Measurements from ENCODE around the gene DNHD1. TPM values are rescaled to one million over a fixed set of nuclear protein-coding genes. Genes with fewer than 3 reads are reported as not detected.

Gene DNHD1
- total and polyA plus RNA-seq, 9 of the 15 experiments (the other 6 are each of a cell fraction or from before 2014, with no cell fraction given) = 0.82 to 9.7 (median 3.8) TPM

DNA sequence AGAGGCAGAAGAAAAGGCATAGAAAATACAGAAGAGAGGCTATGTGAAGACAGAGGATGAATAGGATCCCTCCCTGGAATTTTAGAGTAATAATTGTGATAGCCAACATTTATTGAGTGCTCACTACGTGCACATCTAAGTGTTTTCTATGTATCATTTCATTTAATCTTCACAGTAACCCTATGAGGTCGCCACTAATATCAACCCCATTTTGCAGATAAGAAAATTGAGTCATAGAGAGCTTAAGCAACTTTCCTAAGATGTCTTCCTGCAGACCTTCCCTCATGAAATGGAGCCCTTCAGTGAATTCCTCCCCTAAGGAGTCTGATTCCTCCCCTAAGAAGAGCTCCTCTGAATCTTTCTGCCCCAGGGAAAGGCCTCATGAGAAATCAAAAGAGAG lies 68.2 kb downstream of the DNHD1 start:
- FAIRE-seq (no peak), ATAC-seq (no peak), DNase-seq (ENCODE audit: extremely low read depth in 1 of 4, low spot score in 3 of 4) (no peak)
- H3K27ac ChIP-seq (ENCODE audit: extremely low read depth, low read depth, low read length) = no peak overlapping the region
- no peak overlapping the region for H2AFZ ChIP-seq (ENCODE audit: low read depth, low read length)
- no peak overlapping the region for H3K4me3 ChIP-seq
- no TSS peak for BruUV-seq (replicated peaks)
- no peaks in the 10 kb centered on the region for H4K20me1 ChIP-seq (replicated peaks; ENCODE audit: control insufficient read depth, insufficient read depth, low read length)
- POLR2A ChIA-PET = interaction anchor here (0.5 to 1.0 kb wide), 3 partner anchors 38 to 73 kb away, joined by 3 read pairs; no protein-coding TSS in a partner anchor
- no peaks in the 10 kb centered on the region for H3K79me2 ChIP-seq (ENCODE audit: control insufficient read depth, insufficient read depth, low read length)
- H3K4me1 ChIP-seq (replicated peaks in 1 of 2; ENCODE audit: control insufficient read depth in 2 of 2, insufficient read depth in 2 of 2, low read length in 2 of 2) = peaks cover 49 to 50% of the 10 kb centered on the region in 2 experiments
- intact Hi-C loops (cut with micrococcal nuclease) = no loop called here
- CTCF ChIA-PET (ENCODE audit: low intra/inter-chr PET ratio) = no interaction called here
- H3K9ac ChIP-seq (ENCODE audit: insufficient read depth in 1 of 2, low read depth in 2 of 2, low read length in 2 of 2) = no peak overlapping the region
- H3K4me2 ChIP-seq (ENCODE audit: insufficient read depth, low read length) = no peak overlapping the region
- H3K9me1 ChIP-seq (ENCODE audit: control insufficient read depth, insufficient read depth, low read length) = peaks cover 13% of the 10 kb centered on the region
- no peaks in the 10 kb centered on the region for H3K27me3 ChIP-seq (ENCODE audit: control insufficient read depth in 2 of 2, insufficient read depth in 2 of 2, low read length in 2 of 2)
- no peak for TF ChIP-seq MCM3 (IDR thresholded peaks at IDR 0.05)
- TF ChIP-seq KDM1A (IDR thresholded peaks at IDR 0.05) = peak; percentile 17 to 48; a peak in 2 of 4 replicates
- TF ChIP-seq YY1 (IDR thresholded peaks at IDR 0.05; ENCODE audit: borderline replicate concordance in 1 of 3, control insufficient read depth in 1 of 3, extremely low read depth in 1 of 3, insufficient read depth in 3 of 3, insufficient read length in 1 of 3, insufficient replicate concordance in 2 of 3, low read depth in 1 of 3, low read length in 2 of 3) = peak in 1 of 3 experiments; percentile 15
- no peak for TF ChIP-seq JUND (IDR thresholded peaks at IDR 0.05; ENCODE audit: borderline replicate concordance, low read depth, low read length)
- TF ChIP-seq JUND (tag; IDR thresholded peaks at IDR 0.05; ENCODE audit: borderline replicate concordance, low read depth, low read length) = 0 out of 3 replicates have a peak, but pooled peaks have one; percentile 20
- no peak for TF ChIP-seq MEIS2 (IDR thresholded peaks at IDR 0.05; ENCODE audit: partially characterized antibody)
- TF ChIP-seq, protein P1, sequence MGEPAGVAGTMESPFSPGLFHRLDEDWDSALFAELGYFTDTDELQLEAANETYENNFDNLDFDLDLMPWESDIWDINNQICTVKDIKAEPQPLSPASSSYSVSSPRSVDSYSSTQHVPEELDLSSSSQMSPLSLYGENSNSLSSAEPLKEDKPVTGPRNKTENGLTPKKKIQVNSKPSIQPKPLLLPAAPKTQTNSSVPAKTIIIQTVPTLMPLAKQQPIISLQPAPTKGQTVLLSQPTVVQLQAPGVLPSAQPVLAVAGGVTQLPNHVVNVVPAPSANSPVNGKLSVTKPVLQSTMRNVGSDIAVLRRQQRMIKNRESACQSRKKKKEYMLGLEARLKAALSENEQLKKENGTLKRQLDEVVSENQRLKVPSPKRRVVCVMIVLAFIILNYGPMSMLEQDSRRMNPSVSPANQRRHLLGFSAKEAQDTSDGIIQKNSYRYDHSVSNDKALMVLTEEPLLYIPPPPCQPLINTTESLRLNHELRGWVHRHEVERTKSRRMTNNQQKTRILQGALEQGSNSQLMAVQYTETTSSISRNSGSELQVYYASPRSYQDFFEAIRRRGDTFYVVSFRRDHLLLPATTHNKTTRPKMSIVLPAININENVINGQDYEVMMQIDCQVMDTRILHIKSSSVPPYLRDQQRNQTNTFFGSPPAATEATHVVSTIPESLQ (CRISPR knock-in tag; IDR thresholded peaks at IDR 0.05) = no peak
- TF ChIP-seq CEBPB (tag; IDR thresholded peaks at IDR 0.05) = peak; percentile 35; the same call in 1 of the 2 replicates
- 0 out of 2 replicates have a peak, but pooled peaks have one; percentile 40 for TF ChIP-seq ADNP (tag; IDR thresholded peaks at IDR 0.05)
- TF ChIP-seq BCOR (IDR thresholded peaks at IDR 0.05) = peak; percentile 88
- peak; percentile 85 for TF ChIP-seq RBM25 (IDR thresholded peaks at IDR 0.05; ENCODE audit: low read depth, low read length, severe bottlenecking)
- TF ChIP-seq SMARCA5 (IDR thresholded peaks at IDR 0.05) = 0 out of 2 replicates have a peak, but pooled peaks have one; percentile 25
- H3K9me3 ChIP-seq (replicated peaks; ENCODE audit: control insufficient read depth, insufficient read depth, low read depth, low read length) = no peaks in the 10 kb centered on the region
- 48% methylated on average over 2 of the region's 2 CpGs for WGBS (ENCODE audit: insufficient coverage, low coverage, missing lambda C conversion rate)
- in situ Hi-C loops (cut with MboI) = no loop called here
- no peaks in the 10 kb centered on the region for H3K36me3 ChIP-seq (ENCODE audit: control insufficient read depth, insufficient read depth, low read length)
